ENCODE measurements around the gene LIPT2.

DNA sequence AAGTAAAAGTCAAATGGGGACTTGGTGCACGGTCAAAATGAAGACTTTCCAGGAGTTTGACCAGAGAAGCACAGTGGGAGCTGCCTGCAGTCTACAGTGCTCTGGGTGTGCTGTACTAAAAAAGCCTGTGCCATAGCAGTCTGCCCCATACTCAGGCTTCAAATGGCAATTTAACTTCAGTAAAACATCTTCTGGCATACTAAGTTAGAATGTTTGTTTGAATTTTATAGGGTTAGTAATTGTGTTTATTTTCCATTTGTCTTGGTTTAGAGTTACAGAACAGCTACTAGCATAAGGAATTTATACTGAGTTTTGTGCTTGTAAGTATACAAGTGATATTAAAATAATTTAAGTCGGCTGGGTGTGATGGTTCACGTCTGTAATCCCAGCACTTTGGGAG is 29.3 kb upstream of the LIPT2 start:
- TF ChIP-seq, protein P1, sequence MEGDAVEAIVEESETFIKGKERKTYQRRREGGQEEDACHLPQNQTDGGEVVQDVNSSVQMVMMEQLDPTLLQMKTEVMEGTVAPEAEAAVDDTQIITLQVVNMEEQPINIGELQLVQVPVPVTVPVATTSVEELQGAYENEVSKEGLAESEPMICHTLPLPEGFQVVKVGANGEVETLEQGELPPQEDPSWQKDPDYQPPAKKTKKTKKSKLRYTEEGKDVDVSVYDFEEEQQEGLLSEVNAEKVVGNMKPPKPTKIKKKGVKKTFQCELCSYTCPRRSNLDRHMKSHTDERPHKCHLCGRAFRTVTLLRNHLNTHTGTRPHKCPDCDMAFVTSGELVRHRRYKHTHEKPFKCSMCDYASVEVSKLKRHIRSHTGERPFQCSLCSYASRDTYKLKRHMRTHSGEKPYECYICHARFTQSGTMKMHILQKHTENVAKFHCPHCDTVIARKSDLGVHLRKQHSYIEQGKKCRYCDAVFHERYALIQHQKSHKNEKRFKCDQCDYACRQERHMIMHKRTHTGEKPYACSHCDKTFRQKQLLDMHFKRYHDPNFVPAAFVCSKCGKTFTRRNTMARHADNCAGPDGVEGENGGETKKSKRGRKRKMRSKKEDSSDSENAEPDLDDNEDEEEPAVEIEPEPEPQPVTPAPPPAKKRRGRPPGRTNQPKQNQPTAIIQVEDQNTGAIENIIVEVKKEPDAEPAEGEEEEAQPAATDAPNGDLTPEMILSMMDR (IDR thresholded peaks at IDR 0.05): no peak
- TF ChIP-seq ZFX (IDR thresholded peaks at IDR 0.05; ENCODE audit: borderline replicate concordance): no peak
